NT2/D1 (cell line): Measurements from ENCODE around the gene FOXC2.

Source experiments
- SUZ12 ChIP-seq: IDR thresholded peaks from 2 replicates; pipeline ENCODE4 v1.6.1; 2011; ENCODE audit not compliant: insufficient read length, insufficient read depth; ENCODE audit errors: extremely low read depth
- YY1 ChIP-seq: IDR thresholded peaks from 2 replicates; pipeline ENCODE4 v1.6.1; 2011; ENCODE audit not compliant: insufficient read length, insufficient read depth
- ZNF274 ChIP-seq: IDR thresholded peaks from 2 replicates; pipeline ENCODE4 v1.6.1; 2011; ENCODE audit warnings: mild to moderate bottlenecking, low read depth, low read length

DNA sequence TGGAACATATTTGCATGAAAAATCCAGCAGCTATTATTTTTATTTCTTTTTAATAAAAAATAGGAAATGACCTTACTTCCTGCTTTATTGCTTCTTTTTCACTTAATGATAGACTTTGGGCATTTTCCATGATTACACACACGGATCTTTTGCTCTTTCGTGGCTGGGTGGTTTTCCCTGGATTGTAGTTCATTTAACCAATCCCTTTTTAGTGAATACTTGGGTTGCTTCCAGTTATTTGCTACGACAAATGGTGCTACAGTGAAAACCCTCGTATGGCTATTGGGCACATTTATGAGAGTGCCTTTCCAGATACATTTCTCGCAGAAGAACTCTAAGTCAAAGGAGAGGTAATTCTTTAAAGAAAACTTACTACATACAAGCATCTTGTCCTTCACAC, 50.3 kb downstream of the FOXC2 start:
- TF ChIP-seq YY1 (no peak), SUZ12 (no peak), ZNF274 (no peak)
